Stomach (tissue), 9 donors: ENCODE results near the gene MAP4K1. TPM values are rescaled to one million over a fixed set of nuclear protein-coding genes. Genes with fewer than 3 reads are reported as not detected.

Experiments
- DNase-seq, 2 donors: peaks; one replicate each; pipeline versions ENCODE4 v3.0.0 to v3.0.0-alpha.2; 2013 to 2019
- H3K27ac ChIP-seq, 5 donors: fragments of 200-600 bp in 4 of 5; sonication (generic) in 4 of 5; one replicate each; pipeline ENCODE4 v1.5.1; 2013 to 2019; ENCODE audit warnings: mild to moderate bottlenecking in 1 of 5, moderate library complexity in 1 of 5
- H3K27me3 ChIP-seq, 3 donors: fragments of 200-600 bp; sonication (generic); one replicate each; pipeline ENCODE4 v1.5.1; 2017 to 2019; ENCODE audit warnings: mixed run types in 1 of 3
- H3K36me3 ChIP-seq, 4 donors: fragments of 200-600 bp; sonication (generic); 1 replicate in 3 of 4; 2 replicates in 1 of 4; pipeline ENCODE4 v1.5.1; 2016 to 2019
- H3K4me1 ChIP-seq, 4 donors: fragments of 200-600 bp; sonication (generic); one replicate each; pipeline ENCODE4 v1.5.1; 2016 to 2019
- H3K4me3 ChIP-seq, 4 donors: fragments of 200-600 bp; sonication (generic) in 3 of 4; one replicate each; pipeline ENCODE4 v1.5.1; 2016 to 2019; ENCODE audit warnings: mild to moderate bottlenecking in 1 of 4
- H3K9me3 ChIP-seq, 4 donors: fragments of 200-600 bp; sonication (generic); one replicate each; pipeline ENCODE4 v1.5.1; 2016 to 2019
- EP300 ChIP-seq: sonication (generic); formaldehyde crosslinking; IDR thresholded peaks from one replicate; pipeline ENCODE4 v1.6.1; 2017; ENCODE audit warnings: antibody characterized with exemption
- POLR2A ChIP-seq, 4 donors: fragments of 450-650 bp; IDR thresholded peaks; one replicate each; pipeline ENCODE4 v1.6.1; 2016; ENCODE audit warnings: antibody characterized with exemption in 4 of 4, control low read depth in 2 of 4, mild to moderate bottlenecking in 1 of 4, moderate library complexity in 1 of 4
- POLR2AphosphoS5 ChIP-seq, 3 donors: sonication (generic); formaldehyde crosslinking; IDR thresholded peaks; one replicate each; pipeline ENCODE4 v1.6.1; 2016; ENCODE audit warnings: antibody characterized with exemption in 3 of 3
- WGBS, 5 donors: extraction: QIAGEN DNeasy Blood & Tissue Kit in 3 of 5; methylation state at CpG; one replicate each; pipeline versions ENCODE4 v1.1.5 to v1.1.7; 2013 to 2018; 5-methylcytosine and 5-hydroxymethylcytosine counted together
- intact Hi-C: fragments of 100-400 bp; cut with DNase I; formaldehyde crosslinking; loops from one replicate; pipeline ENCODE4 v1.15.1; 2023; ENCODE audit warnings: low total_unique reads
- polyA plus RNA-seq, 3 donors: library from polyadenylated mRNA; stranded (reverse); fragments of 200-250 nt; gene quantifications; one replicate each; pipeline ENCODE4 v1.2.3, GENCODE V29; 2013
- total RNA-seq, 5 donors: library from RNA; depleted of rRNA; stranded (reverse); fragments of >200 nt; gene quantifications; one replicate each; pipeline versions ENCODE4 v1.1.0 to v1.2.3, GENCODE V29; 2014 to 2016
- TF ChIP-seq, protein P1 (sequence below), 7 experiments: fragments of 450-650 bp in 4 of 7; fragments of 200-600 bp in 3 of 7; sonication (generic) in 3 of 7; IDR thresholded peaks; one replicate each; pipeline ENCODE4 v1.5.1; 2016 to 2019; ENCODE audit warnings: antibody characterized with exemption in 7 of 7, control low read depth in 2 of 7, mild to moderate bottlenecking in 1 of 7
- donor health status: healthy with polysubstance abuse.
- donor health status: Bipolar disorder and iron deficiency.
- donor health status: healthy.

MAP4K1 gene
- total and polyA plus RNA-seq, 8 donors = 1.2 to 12.9 (median 5.0) TPM; not detected in 1

DNA sequence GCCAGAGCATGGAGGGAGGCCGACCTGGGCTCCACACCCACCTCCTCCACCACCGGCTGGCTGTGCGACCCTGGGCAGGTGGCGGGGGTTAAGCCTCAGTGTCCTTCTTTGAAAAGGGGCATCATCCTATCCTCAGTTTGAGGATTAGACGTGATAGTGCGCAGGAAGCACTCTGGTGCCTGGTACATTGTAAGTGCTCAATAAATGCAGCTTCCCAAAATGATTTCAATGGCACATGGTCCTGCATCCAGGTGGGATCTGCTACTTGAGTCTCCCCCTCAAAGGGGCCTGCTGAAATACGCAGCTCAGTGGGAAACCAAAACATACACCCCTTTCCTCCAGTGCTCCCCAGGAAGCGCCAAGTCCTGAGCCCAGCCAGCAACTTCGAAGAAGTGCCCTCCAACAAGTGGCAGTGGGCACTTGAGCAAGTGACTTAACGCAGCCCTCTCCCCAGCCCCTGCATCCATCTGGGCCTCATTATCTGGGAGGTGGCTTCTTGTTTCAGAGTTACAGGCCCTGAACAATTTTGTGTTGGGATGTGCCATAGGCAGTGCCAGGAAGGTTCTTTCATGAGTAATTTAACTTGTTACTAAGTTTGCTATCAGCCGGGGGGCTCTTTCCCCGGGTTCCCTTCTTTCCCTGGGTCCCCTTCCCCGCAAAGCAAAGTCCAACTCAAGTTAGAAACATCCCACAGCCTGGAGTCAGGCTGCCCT is 47.6 kb upstream of the MAP4K1 start:
- WGBS, 5 donors = 64 to 72% (median 68%) methylated on average over 12 to 13 of the region's 13 CpGs
- Histone ChIP-seq H3K4me1 (peaks cover 98 to 100% (median 100%) of the 10 kb centered on the region in 4 donors), H3K27ac (peak overlapping the region; percentile 58 to 99 (median 96)), H3K9me3 (no peaks in the 10 kb centered on the region), H3K4me3 (no peak overlapping the region), H3K27me3 (no peaks in the 10 kb centered on the region), H3K36me3 (peaks cover 0 to 17% (median 3%) of the 10 kb centered on the region in 4 donors)
- no peak for DNase-seq
- TF ChIP-seq EP300 (no peak), POLR2AphosphoS5 (IDR thresholded peaks at IDR 0.05) (no peak), POLR2A (IDR thresholded peaks at IDR 0.05) (no peak)
- TF ChIP-seq, protein P1, sequence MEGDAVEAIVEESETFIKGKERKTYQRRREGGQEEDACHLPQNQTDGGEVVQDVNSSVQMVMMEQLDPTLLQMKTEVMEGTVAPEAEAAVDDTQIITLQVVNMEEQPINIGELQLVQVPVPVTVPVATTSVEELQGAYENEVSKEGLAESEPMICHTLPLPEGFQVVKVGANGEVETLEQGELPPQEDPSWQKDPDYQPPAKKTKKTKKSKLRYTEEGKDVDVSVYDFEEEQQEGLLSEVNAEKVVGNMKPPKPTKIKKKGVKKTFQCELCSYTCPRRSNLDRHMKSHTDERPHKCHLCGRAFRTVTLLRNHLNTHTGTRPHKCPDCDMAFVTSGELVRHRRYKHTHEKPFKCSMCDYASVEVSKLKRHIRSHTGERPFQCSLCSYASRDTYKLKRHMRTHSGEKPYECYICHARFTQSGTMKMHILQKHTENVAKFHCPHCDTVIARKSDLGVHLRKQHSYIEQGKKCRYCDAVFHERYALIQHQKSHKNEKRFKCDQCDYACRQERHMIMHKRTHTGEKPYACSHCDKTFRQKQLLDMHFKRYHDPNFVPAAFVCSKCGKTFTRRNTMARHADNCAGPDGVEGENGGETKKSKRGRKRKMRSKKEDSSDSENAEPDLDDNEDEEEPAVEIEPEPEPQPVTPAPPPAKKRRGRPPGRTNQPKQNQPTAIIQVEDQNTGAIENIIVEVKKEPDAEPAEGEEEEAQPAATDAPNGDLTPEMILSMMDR (IDR thresholded peaks at IDR 0.05) = no peak
- intact Hi-C loops = no loop called here

DNA sequence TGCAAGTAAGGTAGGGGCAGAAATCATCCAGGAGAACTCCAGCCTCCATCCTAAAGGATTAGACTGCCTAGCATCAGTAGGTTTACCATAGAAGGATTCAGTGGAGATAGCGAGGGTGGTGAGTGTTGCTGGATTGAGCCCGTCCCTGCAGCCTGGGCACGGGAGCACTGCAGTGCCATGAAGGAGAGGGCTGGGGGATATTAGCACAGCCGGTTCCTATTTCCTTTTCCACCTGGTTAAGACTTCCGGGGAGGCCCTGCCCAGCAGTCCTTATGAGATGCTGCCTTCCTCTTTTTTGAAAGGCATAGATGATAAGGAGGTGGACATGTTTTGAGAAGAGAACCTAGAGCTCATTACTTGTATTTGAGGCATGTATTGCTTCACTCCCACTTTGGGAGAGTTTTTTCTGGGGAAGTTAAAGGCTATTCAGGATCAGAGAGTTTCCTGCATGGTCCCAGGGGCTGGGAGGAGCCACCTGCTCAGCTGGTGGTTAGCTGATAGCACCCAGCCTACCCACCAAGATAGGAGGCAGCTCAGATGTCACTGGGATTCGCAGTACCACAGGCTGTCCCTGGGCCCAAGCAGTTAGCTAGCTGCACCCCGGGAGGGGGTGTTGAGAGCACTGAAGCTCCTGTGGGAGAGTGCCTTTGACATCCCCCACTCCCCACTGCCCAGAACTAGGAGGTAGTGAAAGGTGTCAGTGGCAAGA is 46.9 kb upstream of the MAP4K1 start:
- no peak for DNase-seq
- peaks cover 98 to 100% (median 100%) of the 10 kb centered on the region in 4 donors for H3K4me1 ChIP-seq
- H3K27ac ChIP-seq = peak overlapping the region; percentile 58 to 99 (median 96)
- peaks cover 0 to 17% (median 3%) of the 10 kb centered on the region in 4 donors for H3K36me3 ChIP-seq
- 36 to 43% (median 39%) methylated on average over 7 of the region's 7 CpGs for WGBS, 5 donors
- peak overlapping the region in 1 of 4 donors; percentile 17 for H3K4me3 ChIP-seq
- no peaks in the 10 kb centered on the region for H3K27me3 ChIP-seq
- TF ChIP-seq POLR2AphosphoS5 (IDR thresholded peaks at IDR 0.05) (no peak), POLR2A (IDR thresholded peaks at IDR 0.05) (no peak)
- intact Hi-C loops = no loop called here
- H3K9me3 ChIP-seq = no peaks in the 10 kb centered on the region

DNA sequence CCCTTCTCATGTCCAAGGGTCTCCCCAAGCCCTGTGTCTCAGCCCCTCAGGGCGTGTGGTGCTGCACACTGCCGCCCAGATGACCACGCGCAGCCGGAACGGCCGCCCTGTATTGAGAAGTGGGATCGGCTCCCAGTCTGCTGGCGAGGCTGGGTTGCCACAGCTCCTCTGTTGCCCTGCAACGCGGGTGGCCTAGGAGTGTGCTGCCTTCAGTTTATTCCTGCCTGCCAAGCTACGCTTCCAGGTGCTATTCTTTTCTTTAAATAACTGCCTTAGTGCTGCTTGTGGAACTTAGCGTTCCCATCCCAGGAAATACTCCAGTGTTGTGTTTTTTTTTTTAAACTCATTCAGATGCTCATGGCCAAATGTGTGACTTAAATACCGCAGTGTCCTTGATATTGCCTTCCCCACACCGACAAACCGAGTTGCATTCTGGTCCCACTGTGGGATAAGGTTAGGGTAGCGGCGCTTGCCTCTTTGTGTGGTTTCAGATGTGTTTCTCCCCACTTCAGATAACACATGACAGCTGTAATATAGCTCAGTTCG is 46.3 kb upstream of the MAP4K1 start:
- WGBS, 5 donors = 53 to 66% (median 61%) methylated on average over 12 to 19 of the region's 19 CpGs
- peak in 1 of 2 donors; percentile 70 for DNase-seq
- H3K9me3 ChIP-seq = no peaks in the 10 kb centered on the region
- TF ChIP-seq, protein P1 (IDR thresholded peaks at IDR 0.05) = no peak
- TF ChIP-seq EP300 (peak; percentile 37), POLR2AphosphoS5 (IDR thresholded peaks at IDR 0.05) (peak; percentile 35 to 91 (median 48))
- H3K27ac ChIP-seq = peak overlapping the region; percentile 51 to 99 (median 96)
- H3K36me3 ChIP-seq = peaks cover 0 to 17% (median 3%) of the 10 kb centered on the region in 4 donors
- H3K4me3 ChIP-seq = peak overlapping the region in 1 of 4 donors; percentile 17
- no peaks in the 10 kb centered on the region for H3K27me3 ChIP-seq
- intact Hi-C loops = no loop called here
- peaks cover 98 to 100% (median 100%) of the 10 kb centered on the region in 4 donors for H3K4me1 ChIP-seq

DNA sequence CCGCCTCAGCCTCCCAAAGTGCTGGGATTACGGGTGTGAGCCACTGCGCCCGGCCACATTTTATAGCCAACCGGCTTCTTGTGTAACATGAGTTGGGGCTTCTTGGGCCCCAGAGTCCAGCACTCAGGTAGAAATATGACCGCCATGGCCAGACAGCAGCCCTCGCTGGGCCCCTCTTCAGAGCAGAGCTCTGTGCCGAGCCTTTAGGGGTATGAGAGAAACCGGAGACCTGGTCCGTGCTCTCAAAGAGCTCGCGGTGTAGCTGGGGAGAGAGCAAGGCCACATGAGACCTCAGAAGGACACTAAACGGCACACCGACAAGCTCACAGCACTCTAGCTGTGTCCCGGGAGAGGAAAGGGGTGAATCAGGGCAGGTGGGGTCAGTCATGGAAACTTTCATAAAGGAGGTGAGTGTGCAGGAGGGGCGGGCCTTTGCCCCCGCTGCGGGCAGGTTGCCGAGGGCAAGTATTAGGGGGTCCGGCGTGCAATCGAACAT is 45.5 kb upstream of the MAP4K1 start:
- H3K27me3 ChIP-seq = no peaks in the 10 kb centered on the region
- H3K9me3 ChIP-seq = no peaks in the 10 kb centered on the region
- no peak overlapping the region for H3K4me3 ChIP-seq
- H3K36me3 ChIP-seq = peaks cover 0 to 10% (median 3%) of the 10 kb centered on the region in 4 donors
- DNase-seq = no peak
- WGBS, 5 donors = 78 to 94% (median 91%) methylated on average over 21 to 22 of the region's 22 CpGs
- intact Hi-C loops = no loop called here
- TF ChIP-seq EP300 (no peak), POLR2A (IDR thresholded peaks at IDR 0.05) (no peak), POLR2AphosphoS5 (IDR thresholded peaks at IDR 0.05) (no peak)
- TF ChIP-seq, protein P1 (IDR thresholded peaks at IDR 0.05) = no peak
- peaks cover 93 to 100% (median 99%) of the 10 kb centered on the region in 4 donors for H3K4me1 ChIP-seq
- H3K27ac ChIP-seq = peak overlapping the region; percentile 6 to 99 (median 96)
